RPMI7951 (cell line): ENCODE data around the gene KLHDC4. TPM values are rescaled to one million over a fixed set of nuclear protein-coding genes. Genes with fewer than 3 reads are reported as not detected.
"Not testable (repeated sequence)": the region's sequence is repeated elsewhere in the genome, so short reads cannot be mapped to it uniquely, and the experiment has no call there.

Source experiments
- DNase-seq: peaks from one replicate; pipeline ENCODE4 v3.0.0-alpha.2; 2012; ENCODE audit warnings: low read depth
- total RNA-seq: library from RNA; depleted of rRNA; stranded (reverse); fragments of >200 nt; shearing (Covaris generic); gene quantifications from 2 replicates; pipeline ENCODE4 v1.2.3, GENCODE V29; 2014

Gene KLHDC4
- total RNA-seq, 1 experiment from 2014 or later: 16.0 TPM

DNA sequence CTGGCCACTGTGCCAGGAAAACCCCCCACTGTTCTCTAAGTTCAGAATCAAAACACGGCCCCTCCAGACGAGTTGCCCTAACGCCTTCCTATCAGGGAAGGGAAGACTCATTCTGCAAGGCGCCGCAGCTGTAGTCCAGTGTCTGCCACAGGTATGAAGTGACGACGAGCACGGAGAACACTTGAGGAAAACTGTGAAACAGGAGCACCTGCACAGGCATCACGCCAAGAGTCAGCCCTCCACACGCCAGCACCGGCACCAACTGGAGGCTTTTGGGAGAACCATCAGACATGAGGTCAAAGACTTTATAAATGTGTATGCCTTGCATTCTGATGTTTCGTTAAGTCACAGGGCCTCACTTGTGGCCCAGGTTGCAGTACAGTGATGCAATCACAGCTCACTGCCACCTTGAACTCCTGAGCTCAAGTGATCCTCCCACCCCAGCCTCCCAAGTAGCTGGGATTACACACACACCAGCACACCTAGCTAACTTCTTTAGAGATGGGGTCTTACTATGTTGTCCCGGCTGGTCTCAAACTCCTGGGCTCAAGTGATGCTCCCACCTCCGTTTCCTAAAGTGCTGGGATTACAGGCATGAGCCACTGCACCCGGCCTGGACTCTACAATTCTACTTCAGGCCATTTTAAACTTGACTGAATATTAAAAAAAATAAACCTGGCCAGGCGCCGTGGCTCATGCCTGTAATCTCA is 22.9 kb downstream of the KLHDC4 start:
- DNase-seq: no peak

- DNase-seq: no peak
Observed at GRCh38 chr16:87741700-87742415, 23.9 kb downstream of the KLHDC4 start.

- no peak for DNase-seq
Observed at GRCh38 chr16:87740909-87741424, 24.8 kb downstream of the KLHDC4 start.

DNA sequence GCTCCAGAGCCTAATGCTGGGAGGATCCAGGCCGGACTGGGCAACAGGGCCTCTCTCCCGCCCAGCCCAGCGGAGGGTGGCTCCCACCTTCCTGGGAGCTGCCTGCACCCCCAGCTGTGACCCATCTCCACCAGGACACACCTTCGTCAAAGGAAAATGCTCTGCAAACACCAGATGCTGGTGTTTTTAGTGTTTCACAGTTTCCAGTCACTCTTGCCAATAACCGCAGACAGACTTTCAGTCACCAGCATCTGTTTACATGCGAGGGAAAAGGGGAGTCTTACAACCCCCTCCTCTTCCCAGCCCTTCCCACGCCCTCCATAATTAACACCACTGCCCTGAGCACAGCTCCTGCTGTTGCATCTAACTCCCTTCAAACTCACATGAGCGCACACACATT is 25.3 kb downstream of the KLHDC4 start:
- DNase-seq: no peak

- DNase-seq: no peak
Observed at GRCh38 chr16:87739801-87740200, 26.0 kb downstream of the KLHDC4 start.

DNA sequence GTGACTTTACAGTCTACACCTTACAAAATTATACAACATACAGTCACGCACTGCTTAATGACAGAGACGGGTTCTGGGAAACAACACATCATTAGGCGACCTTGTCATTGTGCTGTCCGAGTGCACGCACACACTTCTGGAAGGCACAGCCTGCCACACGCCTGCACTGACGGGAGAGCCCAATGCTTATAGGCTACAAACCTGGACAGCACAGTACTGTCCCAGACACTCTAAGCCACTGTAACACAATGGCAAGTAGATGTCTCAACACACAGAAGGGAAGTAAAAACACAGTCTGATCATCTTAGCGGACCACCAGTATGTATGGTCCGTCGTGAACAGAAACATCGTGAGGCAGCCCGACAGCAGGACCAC is 29.8 kb downstream of the KLHDC4 start:
- DNase-seq: no peak

DNA sequence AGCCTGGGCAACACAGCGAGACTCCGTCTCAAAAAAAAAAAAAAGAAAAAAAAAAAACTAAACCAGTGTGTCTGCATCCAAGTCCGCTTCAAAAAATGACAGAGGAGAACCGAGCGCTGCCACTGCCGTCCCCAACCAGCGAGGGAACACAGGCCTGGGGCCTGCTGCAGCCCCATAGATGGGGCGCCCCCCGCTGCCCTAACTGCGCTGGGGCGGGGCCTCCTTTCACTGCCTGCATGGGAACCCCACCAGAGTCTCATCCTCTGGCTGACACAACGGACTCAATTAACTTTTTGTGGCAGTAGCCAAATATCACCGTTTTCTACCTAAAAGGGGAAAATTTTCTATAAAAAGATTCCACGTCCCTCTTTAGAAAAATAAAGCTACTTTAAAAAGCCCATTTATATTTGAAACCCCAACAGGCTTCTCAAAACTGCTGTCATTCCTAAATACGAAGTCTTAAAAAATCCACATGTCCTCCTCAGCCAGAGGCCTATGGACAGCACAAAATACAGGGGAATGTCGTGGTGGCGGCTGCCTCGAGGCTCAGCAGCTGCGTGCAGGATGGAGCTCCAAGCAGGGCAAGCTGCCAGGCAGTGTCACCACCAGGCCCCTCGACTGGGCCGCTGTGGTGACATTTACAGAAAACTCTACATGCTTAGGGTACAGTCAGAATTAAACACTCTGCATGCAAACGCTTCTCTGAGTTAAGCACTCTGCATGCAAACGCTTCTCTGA is 30.3 kb downstream of the KLHDC4 start:
- DNase-seq: no peak

DNA sequence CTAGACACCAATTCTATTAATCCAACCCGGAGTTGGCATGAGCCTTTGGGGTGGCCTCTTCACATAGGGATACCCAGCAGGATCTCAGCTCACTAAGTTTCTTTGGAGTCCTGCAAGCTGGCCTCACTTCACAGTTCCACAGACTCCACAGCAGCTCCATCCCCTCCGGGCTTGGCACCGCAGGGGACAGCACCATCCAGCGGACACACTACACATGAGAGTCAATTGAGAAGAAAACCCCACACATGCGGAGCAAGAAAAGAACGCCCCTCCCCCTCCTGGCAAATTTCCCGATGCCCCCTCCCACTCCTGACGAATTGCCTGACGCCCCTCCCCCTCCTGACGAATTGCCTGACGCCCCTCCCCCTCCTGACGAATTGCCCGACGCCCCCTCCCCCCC is 31.1 kb downstream of the KLHDC4 start:
- DNase-seq: no peak

GRCh38 chr16:87733190-87733589 is 32.6 kb downstream of the KLHDC4 start:
- DNase-seq: no peak

- DNase-seq: no peak
Observed at GRCh38 chr16:87731607-87732006, 34.2 kb downstream of the KLHDC4 start.

DNA sequence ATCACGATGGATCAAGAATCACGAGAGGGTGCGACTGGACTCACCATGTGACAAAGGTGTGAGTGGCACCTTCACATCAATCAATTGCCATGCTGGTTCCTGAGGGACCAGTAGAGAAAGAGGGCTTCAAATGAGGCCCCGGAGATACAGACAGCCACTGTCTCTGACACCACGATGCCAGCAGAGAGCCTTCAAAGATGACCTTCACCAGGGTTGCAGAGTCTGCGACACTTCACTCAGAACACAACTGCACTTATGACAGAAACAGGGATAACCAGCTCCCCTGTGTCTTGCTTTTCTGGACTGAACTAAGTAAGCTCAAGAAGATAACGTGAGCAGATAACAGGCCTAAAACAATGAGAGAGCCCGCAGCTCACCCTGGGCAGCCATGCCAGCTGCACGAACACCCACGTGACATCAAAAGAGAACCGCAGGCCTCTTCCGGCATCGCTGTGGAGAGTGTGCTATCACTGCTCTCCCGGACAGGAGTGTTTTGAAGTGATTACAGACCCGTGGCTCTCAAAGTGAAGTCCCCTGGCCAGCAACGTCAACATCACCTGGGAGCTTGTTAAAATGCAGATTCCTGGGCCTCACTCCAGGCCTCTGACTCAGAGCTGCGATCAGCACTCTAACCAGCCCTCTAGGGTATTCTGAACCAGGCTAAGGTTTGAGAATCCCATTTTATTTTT is 36.4 kb downstream of the KLHDC4 start:
- DNase-seq: no peak

DNA sequence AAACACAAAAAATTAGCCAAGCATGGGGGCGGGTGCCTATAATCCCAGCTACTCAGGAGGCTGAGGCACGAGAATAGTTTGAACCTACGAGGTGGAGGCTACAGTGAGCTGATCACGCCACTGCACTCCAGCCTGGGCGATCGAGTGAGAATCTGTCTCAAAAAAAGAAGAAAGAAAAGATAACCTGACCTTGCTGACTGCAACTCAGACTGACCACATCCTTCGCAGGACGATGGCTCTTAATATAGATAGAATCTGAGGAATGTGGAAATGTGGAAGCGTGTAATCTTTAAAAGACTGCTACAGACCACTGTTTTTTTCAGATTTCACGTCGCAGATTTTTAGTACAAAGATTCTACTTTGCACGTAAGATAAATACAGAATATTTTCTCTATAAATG is 37.8 kb downstream of the KLHDC4 start:
- peak; percentile 85 for DNase-seq

DNA sequence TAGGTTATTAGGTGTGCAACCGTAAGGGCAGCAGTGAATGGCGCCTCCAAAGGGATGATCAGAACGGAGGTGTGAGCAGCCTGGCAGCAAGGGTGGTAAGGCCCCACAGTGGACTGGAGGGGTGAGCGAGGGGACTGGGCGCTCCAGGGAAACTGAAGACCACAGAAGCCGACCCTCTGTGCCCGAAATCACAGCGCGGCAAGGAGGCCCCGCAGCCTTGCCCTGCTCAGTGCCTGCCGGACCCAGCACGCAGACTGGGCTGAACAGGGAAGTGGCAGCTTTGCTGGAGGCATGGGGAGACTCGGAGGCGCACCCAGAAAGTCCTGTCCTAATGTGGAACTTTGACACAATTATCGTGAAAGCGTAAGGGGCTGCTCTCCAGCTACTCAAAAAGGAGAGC is 38.4 kb downstream of the KLHDC4 start:
- DNase-seq: no peak

DNA sequence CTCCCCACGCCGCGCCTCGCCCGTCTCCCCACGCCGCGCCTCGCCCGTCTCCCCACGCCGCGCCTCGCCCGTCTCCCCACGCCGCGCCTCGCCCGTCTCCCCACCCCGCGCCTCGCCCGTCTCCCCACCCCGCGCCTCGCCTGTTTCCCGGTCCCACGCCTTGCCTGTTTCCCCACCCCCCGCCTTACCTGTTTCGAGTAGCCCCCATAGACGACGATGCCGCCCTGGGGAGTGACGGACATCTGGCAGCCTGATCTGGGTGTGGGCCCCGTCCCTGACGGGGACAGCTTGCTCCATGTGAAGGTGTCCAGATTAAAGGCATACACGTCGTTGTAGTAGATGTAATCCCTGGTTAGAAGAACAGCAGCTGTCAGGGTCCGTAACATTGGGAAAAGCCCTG is 39.2 kb downstream of the KLHDC4 start:
- not testable (repeated sequence) for DNase-seq

DNA sequence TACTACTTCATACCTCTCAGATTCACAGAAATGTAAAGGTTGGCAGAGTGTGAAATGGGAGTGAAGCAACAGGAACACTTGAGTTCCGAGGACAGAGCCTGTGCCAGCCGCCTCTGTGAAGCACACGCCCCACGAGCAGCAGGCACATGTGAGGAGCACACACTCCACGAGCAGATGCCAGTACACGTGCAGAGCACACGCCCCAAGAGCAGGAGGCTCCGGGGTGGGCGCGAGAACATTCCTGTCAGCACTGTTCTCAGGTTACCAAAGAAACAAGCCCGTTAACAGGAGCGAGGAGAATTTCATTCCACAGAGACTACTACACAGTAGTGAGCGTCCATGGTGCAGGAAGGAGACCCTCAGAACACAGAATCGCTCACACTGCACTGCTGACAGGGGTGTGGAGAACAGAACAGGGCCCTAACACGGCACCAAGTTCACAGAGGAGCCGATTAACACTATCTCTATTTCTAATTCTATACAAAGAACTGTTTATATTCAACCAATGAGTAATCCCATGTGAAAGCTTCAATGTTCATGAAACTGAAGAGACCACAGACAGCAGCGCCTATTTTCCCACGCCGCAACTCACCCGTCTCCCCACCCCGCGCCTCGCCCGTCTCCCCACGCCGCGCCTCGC is 40.1 kb downstream of the KLHDC4 start:
- no peak for DNase-seq

DNA sequence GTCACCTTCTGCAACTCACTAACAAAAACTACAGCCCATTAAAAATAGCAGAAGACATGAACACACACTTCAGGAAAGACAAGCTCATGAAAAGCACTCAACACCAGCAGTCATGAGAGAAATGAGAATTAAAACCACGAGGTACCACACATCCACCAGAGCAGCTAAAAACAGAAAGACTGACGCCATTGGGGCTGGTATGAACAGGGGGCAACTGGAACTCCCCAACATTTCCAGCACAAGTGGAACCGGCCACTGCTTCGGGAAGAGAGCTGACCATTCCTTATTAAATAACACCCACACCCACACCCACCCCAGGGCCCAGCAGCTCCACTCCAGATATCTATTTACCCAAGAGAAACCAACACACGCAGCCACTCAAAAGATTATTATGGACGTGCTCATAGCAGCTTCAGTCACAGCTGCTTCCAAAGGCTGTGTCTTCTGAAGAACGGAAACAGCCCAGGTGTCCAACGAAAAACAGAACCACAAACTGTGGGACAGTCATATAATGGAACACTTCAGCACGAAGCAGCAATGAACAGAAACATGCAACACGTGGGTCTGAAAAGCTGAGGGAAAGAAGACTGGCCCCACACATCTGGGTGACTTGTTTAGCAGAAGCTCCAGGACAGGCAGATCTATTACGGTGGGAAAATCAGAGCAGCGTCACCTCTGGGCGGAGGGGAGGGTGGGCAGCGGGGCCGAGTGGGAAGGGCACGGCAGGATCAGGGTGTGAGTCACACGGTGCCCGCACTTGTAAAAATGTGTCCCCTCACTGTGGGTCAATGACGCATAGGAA is 41.1 kb downstream of the KLHDC4 start:
- DNase-seq: no peak

DNA sequence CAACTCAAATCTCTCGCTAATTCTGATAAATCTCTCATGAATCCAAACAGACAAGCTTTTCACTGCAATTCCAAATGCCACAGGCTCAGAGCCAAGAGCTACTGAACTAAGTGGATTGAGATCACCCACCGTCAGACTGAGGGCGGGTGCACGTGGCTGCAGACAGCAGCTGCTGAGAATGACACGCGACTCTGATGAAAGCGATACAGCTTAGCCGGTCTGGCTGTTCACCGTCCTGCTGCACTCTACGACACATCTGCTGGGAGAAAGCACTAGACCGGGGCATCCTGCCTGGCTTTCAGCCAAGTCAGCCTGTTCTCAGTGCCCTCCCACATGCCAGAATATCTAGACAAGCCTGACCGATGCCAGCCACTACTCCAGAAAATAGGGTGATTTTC is 42.6 kb downstream of the KLHDC4 start:
- peak; percentile 92 for DNase-seq

DNA sequence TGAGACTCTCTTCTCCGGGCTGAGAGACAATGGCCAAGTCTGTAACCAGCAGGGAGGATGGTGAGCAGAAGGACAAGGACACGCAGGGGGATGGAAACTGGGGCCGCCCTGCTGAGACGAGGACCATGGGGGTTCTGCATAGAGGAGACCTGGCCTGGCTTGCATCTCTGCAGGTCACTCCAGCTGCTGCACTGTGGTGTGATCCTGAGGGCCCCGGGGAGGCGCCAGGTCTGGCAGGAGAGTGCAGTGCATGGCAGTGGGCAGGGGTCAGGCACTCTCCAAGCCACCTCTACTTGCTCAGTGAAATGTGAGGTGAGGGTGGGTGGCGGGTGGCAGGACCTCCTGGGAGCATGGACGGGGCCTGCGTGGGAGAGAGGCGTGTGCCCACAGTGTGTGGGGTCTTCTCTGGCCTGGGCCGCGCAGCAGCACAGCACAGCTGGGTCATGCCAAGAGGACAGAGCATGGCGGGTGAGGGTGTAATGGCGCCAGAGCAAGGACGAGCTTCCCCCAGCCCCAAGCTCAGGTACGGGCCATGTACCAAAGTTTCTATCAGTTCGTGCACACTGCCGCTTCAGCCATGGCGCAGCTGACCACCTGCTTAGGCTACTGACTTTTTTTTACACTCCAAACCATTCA is 43.1 kb downstream of the KLHDC4 start:
- DNase-seq: no peak

- DNase-seq: no peak
Observed at GRCh38 chr16:87721622-87722585, 43.9 kb downstream of the KLHDC4 start.
